SH-SY5Y (cell line): ENCODE results near the gene SLC26A8.

Source experiments
- GATA2 ChIP-seq: IDR thresholded peaks from 2 replicates; pipeline ENCODE4 v1.6.1; 2011; ENCODE audit warnings: mild to moderate bottlenecking, low read depth, low read length
- GATA3 ChIP-seq: IDR thresholded peaks from 2 replicates; pipeline ENCODE4 v1.6.1; 2011; ENCODE audit warnings: low read depth, mild to moderate bottlenecking, low read length, moderate library complexity

DNA sequence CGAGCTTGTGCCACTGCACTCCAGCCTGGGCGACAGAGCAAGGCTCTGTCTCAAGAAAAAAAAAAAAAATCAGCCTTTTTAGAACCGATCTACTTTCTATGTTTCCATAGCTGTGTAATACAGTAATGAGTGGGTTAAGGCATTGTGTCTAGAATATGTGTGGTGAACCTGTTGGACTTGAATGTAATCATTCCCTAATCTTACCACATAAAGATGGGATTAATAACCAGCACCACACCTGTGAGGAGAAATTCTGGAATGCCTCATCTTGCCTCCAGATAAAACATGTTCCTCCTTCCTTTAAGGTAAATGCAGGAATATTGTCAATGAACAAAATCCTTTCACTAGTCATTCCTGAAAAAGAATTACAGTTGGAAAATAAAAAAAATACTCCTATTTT lies 46.8 kb upstream of the SLC26A8 start:
- TF ChIP-seq GATA2 (no peak), GATA3 (no peak)
